H9 (cell line): ENCODE results near the gene TMEM129. TPM values are rescaled to one million over a fixed set of nuclear protein-coding genes. Genes with fewer than 3 reads are reported as not detected.
A peak's percentile ranks its signal among the peaks of the same experiment; 100 is the strongest.

Source experiments
- DNase-seq: peaks from one replicate; pipeline ENCODE4 v3.0.0-alpha.2; 2017
- H2AFZ ChIP-seq: one replicate; pipeline ENCODE4 v1.6.1; 2013; ENCODE audit warnings: mild to moderate bottlenecking, low read length, control low read depth, moderate library complexity
- H2AK5ac ChIP-seq: 2 replicates; pipeline ENCODE4 v1.6.1; 2013; ENCODE audit warnings: low read length, control low read depth, mixed read lengths; ENCODE audit not compliant: insufficient read length
- H2BK120ac ChIP-seq: one replicate; pipeline ENCODE4 v1.6.1; 2013; ENCODE audit warnings: low read depth, mild to moderate bottlenecking, low read length, control low read depth, inconsistent platforms; ENCODE audit not compliant: poor library complexity, severe bottlenecking
- H2BK12ac ChIP-seq: 2 replicates; pipeline ENCODE4 v1.6.1; 2013; ENCODE audit warnings: low read length, control low read depth, mixed read lengths, low read depth; ENCODE audit not compliant: insufficient read length
- H2BK15ac ChIP-seq: 2 replicates; pipeline ENCODE4 v1.6.1; 2013; ENCODE audit warnings: low read depth, low read length, control low read depth
- H2BK20ac ChIP-seq: one replicate; pipeline ENCODE4 v1.6.1; 2013; ENCODE audit warnings: low read depth, mild to moderate bottlenecking, low read length, control low read depth, inconsistent platforms; ENCODE audit not compliant: poor library complexity, severe bottlenecking
- H2BK5ac ChIP-seq: 2 replicates; pipeline ENCODE4 v1.6.1; 2013; ENCODE audit warnings: low read length, control low read depth, mixed read lengths; ENCODE audit not compliant: insufficient read length
- H3K14ac ChIP-seq: 2 replicates; pipeline ENCODE4 v1.6.1; 2013; ENCODE audit warnings: low read length, control low read depth; ENCODE audit not compliant: insufficient read depth
- H3K18ac ChIP-seq: 2 replicates; pipeline ENCODE4 v1.6.1; 2013; ENCODE audit warnings: low read depth, mild to moderate bottlenecking, mixed read lengths, low read length, control low read depth; ENCODE audit not compliant: insufficient read length
- H3K23ac ChIP-seq: 2 replicates; pipeline ENCODE4 v1.6.1; 2013; ENCODE audit warnings: low read length, control low read depth, mixed read lengths, low read depth; ENCODE audit not compliant: insufficient read length
- H3K23me2 ChIP-seq: 2 replicates; pipeline ENCODE4 v1.6.1; 2013; ENCODE audit warnings: low read depth, mild to moderate bottlenecking, mixed read lengths, low read length, control low read depth; ENCODE audit not compliant: insufficient read length, poor library complexity, severe bottlenecking
- H3K27ac ChIP-seq: 2 replicates; pipeline ENCODE4 v1.5.1; 2013; ENCODE audit warnings: low read length, control low read depth, mixed read lengths, low read depth; ENCODE audit not compliant: insufficient read length
- H3K27me3 ChIP-seq: 2 replicates; pipeline ENCODE4 v1.6.1; 2013; ENCODE audit warnings: low read length, control low read depth, inconsistent platforms; ENCODE audit not compliant: insufficient read depth
- H3K4ac ChIP-seq: 2 replicates; pipeline ENCODE4 v1.6.1; 2013; ENCODE audit warnings: low read depth, mild to moderate bottlenecking, control low read depth, inconsistent platforms, low read length, moderate library complexity
- H3K4me1 ChIP-seq: 2 replicates; pipeline ENCODE4 v1.6.1; 2013; ENCODE audit warnings: low read length, control low read depth, inconsistent platforms; ENCODE audit not compliant: insufficient read depth
- H3K4me2 ChIP-seq: 2 replicates; pipeline ENCODE4 v1.6.1; 2013; ENCODE audit warnings: low read length, control low read depth, mixed read lengths; ENCODE audit not compliant: insufficient read length, insufficient read depth
- H3K56ac ChIP-seq: 2 replicates; pipeline ENCODE4 v1.6.1; 2013; ENCODE audit warnings: low read depth, mild to moderate bottlenecking, mixed read lengths, low read length, control low read depth; ENCODE audit not compliant: insufficient read length
- H3K79me1 ChIP-seq: 2 replicates; pipeline ENCODE4 v1.6.1; 2013; ENCODE audit warnings: low read depth, mild to moderate bottlenecking, moderate library complexity, low read length, control low read depth, inconsistent platforms; ENCODE audit not compliant: insufficient read depth, poor library complexity, severe bottlenecking
- H3K79me2 ChIP-seq: 2 replicates; pipeline ENCODE4 v1.6.1; 2013; ENCODE audit warnings: low read length, control low read depth, inconsistent platforms; ENCODE audit not compliant: insufficient read depth
- H3K9ac ChIP-seq: 2 replicates; pipeline ENCODE4 v1.6.1; 2013; ENCODE audit warnings: low read length, control low read depth, mixed read lengths; ENCODE audit not compliant: insufficient read length; ENCODE audit errors: extremely low read depth
- H3K9me3 ChIP-seq: one replicate; pipeline ENCODE4 v1.6.1; 2013; ENCODE audit warnings: low read depth, low read length, inconsistent platforms; ENCODE audit not compliant: control insufficient read depth
- H3T11ph ChIP-seq: one replicate; pipeline ENCODE4 v1.6.1; 2013; ENCODE audit warnings: mild to moderate bottlenecking, low read length, control low read depth, inconsistent platforms
- H4K20me1 ChIP-seq: one replicate; pipeline ENCODE4 v1.6.1; 2013; ENCODE audit not compliant: control insufficient read depth, insufficient read length, insufficient read depth
- H4K5ac ChIP-seq: 2 replicates; pipeline ENCODE4 v1.6.1; 2013; ENCODE audit warnings: low read depth, mild to moderate bottlenecking, mixed read lengths, low read length, control low read depth; ENCODE audit not compliant: insufficient read length
- H4K8ac ChIP-seq: replicated peaks from 2 replicates; pipeline ENCODE4 v1.6.1; 2013; ENCODE audit warnings: low read length, control low read depth, mixed read lengths, low read depth; ENCODE audit not compliant: insufficient read length
- H4K91ac ChIP-seq: 2 replicates; pipeline ENCODE4 v1.6.1; 2013; ENCODE audit warnings: low read depth, mild to moderate bottlenecking, moderate library complexity, mixed read lengths, low read length, control low read depth; ENCODE audit not compliant: insufficient read length
- H3K27ac Mint-ChIP-seq, 3 experiments: 2 replicates in 2 of 3; 3 replicates in 1 of 3; pipeline ENCODE4 v1.8.0; 2020 to 2021; ENCODE audit warnings: mixed read lengths in 3 of 3, mild to moderate bottlenecking in 1 of 3, moderate library complexity in 1 of 3
- H3K27me3 Mint-ChIP-seq: 2 replicates; pipeline ENCODE4 v1.8.0; 2021; ENCODE audit warnings: low read depth, mild to moderate bottlenecking, moderate library complexity, mixed read lengths
- H3K36me3 Mint-ChIP-seq, 3 experiments: 2 replicates in 2 of 3; 3 replicates in 1 of 3; pipeline ENCODE4 v1.8.0; 2020 to 2021; ENCODE audit warnings: low read depth in 3 of 3, mixed read lengths in 3 of 3; ENCODE audit not compliant: insufficient read depth in 1 of 3
- H3K4me1 Mint-ChIP-seq, 2 experiments: 2 replicates each; pipeline ENCODE4 v1.8.0; 2020; ENCODE audit warnings: mixed read lengths in 2 of 2
- H3K4me3 Mint-ChIP-seq, 2 experiments: 2 replicates in 1 of 2; 3 replicates in 1 of 2; pipeline ENCODE4 v1.8.0; 2020 to 2021; ENCODE audit warnings: mild to moderate bottlenecking in 2 of 2, mixed read lengths in 2 of 2, moderate library complexity in 1 of 2
- H3K9me3 Mint-ChIP-seq, 2 experiments: 2 replicates in 1 of 2; 3 replicates in 1 of 2; pipeline ENCODE4 v1.8.0; 2020; ENCODE audit warnings: mild to moderate bottlenecking in 2 of 2, mixed read lengths in 2 of 2, moderate library complexity in 1 of 2
- WGBS: extraction: QIAGEN DNeasy Blood & Tissue Kit; methylation state at CpG from one replicate; pipeline ENCODE4 v1.1.7; 2013; ENCODE audit warnings: missing lambda C conversion rate, low lambda C conversion rate, mixed read lengths; ENCODE audit not compliant: insufficient read length; ENCODE audit errors: extremely low coverage; 5-methylcytosine and 5-hydroxymethylcytosine counted together
- total RNA-seq: library from RNA; stranded (reverse); gene quantifications from 2 replicates; pipeline ENCODE4 v1.2.1, GENCODE V29; 2021
- TF ChIP-seq, protein P1 (sequence below): fragments of 200-600 bp; sonication (generic); conservative IDR thresholded peaks from 3 replicates; pipeline ENCODE4 v1.8.0; 2021; ENCODE audit warnings: antibody characterized with exemption, mild to moderate bottlenecking

TMEM129 gene
- total RNA-seq, 1 experiment from 2014 or later, result 27.3 TPM

DNA sequence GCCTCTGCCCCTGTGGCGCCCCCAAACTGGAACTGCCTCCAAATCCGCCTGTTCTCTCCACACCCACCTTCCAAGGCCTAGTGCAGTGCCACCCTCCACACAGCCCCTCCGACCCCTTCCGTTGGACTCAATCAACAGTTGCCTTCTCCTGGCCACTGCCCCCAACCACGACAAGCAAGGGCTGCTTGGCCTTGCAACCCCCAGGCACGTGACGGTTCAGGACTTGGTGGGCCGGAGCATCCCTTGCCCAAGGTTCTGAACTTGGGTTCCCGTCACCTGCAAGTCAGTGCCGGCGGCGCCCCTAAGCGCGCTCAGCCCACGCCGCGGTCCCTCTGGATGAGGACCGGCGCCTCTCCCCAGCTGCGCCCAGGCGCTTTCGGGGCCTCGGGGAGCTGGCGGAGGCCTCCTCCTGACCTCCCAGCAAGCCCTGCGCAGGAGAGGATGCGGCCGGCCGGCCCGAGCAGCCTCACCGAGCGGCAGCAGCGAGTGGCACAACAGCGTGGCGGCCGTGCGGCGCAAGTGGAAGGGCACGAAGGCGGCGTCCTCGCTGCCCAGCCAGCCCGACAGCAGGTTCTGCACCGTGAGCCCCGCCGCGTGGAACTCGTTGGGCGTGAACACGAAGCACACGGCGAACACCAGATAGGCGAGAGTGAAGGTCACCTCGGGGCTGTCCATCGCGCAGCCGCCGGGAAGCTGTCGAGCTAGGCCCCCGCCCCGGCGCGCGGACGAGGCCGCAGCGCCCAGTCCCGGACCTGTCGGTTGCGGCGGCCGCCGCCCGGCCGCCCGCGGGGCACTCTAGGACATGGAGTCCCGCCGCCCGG, 750 bp downstream of the TMEM129 start:
- no peak overlapping the region for H2AFZ ChIP-seq
- DNase-seq, result peak; percentile 54

More for the DNA sequence above, 750 bp downstream of the TMEM129 start:
- no peaks in the 10 kb centered on the region for H3K27me3 ChIP-seq
- no peak overlapping the region for H4K8ac ChIP-seq
- H2BK12ac ChIP-seq, result no peak overlapping the region
- Mint-ChIP-seq H3K4me1 (peaks cover 22 to 28% of the 10 kb centered on the region in 2 experiments), H3K36me3 (peaks cover 26 to 49% (median 43%) of the 10 kb centered on the region in 3 experiments), H3K27me3 (no peaks in the 10 kb centered on the region; the same call in 1 of the 2 replicates), H3K4me3 (peak overlapping the region; percentile 86), H3K27ac (peak overlapping the region in 2 of 3 experiments; percentile 92 to 93; a peak in 4 of 7 replicates), H3K9me3 (no peaks in the 10 kb centered on the region)
- peak overlapping the region; percentile 42 for H3K14ac ChIP-seq
- H4K20me1 ChIP-seq, result no peaks in the 10 kb centered on the region
- H3K79me2 ChIP-seq, result peaks cover 20% of the 10 kb centered on the region; the same call in 1 of the 2 replicates
- peak overlapping the region; percentile 65 for H3K9ac ChIP-seq
- H3K23me2 ChIP-seq, result peaks cover 18% of the 10 kb centered on the region
- no peak overlapping the region for H3K23ac ChIP-seq
- TF ChIP-seq, protein P1, sequence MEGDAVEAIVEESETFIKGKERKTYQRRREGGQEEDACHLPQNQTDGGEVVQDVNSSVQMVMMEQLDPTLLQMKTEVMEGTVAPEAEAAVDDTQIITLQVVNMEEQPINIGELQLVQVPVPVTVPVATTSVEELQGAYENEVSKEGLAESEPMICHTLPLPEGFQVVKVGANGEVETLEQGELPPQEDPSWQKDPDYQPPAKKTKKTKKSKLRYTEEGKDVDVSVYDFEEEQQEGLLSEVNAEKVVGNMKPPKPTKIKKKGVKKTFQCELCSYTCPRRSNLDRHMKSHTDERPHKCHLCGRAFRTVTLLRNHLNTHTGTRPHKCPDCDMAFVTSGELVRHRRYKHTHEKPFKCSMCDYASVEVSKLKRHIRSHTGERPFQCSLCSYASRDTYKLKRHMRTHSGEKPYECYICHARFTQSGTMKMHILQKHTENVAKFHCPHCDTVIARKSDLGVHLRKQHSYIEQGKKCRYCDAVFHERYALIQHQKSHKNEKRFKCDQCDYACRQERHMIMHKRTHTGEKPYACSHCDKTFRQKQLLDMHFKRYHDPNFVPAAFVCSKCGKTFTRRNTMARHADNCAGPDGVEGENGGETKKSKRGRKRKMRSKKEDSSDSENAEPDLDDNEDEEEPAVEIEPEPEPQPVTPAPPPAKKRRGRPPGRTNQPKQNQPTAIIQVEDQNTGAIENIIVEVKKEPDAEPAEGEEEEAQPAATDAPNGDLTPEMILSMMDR, result no peak
- peak overlapping the region; percentile 80 for H3K4me2 ChIP-seq
- H3K9me3 ChIP-seq, result no peaks in the 10 kb centered on the region
- H3K56ac ChIP-seq, result no peak overlapping the region
- H3K27ac ChIP-seq, result no peak overlapping the region
- H2AK5ac ChIP-seq, result no peak overlapping the region
- WGBS, result no CpG with 5 or more reads among the region's 79 CpGs
- H2BK20ac ChIP-seq, result no peak overlapping the region
- H3T11ph ChIP-seq, result no peak overlapping the region
- H4K91ac ChIP-seq, result no peak overlapping the region
- no peak overlapping the region for H2BK5ac ChIP-seq
- H3K4ac ChIP-seq, result no peak overlapping the region
- H2BK15ac ChIP-seq, result no peak overlapping the region
- no peak overlapping the region for H4K5ac ChIP-seq
- H3K18ac ChIP-seq, result peak overlapping the region; percentile 90
- no peak overlapping the region for H2BK120ac ChIP-seq
- H3K79me1 ChIP-seq, result peaks cover 18% of the 10 kb centered on the region
- no peaks in the 10 kb centered on the region for H3K4me1 ChIP-seq
